IMR-90 (cell line): ENCODE measurements around the gene PKD1L1. TPM values are rescaled to one million over a fixed set of nuclear protein-coding genes. Genes with fewer than 3 reads are reported as not detected.

Source experiments
- ATAC-seq: fragments of 200-7000 bp; cut with Tn5 transposase; 2 replicates; pipeline ENCODE4 v1.9.1; 2020; ENCODE audit warnings: low read depth, mild to moderate bottlenecking, moderate library complexity
- BruUV-seq: library from RNA; stranded (reverse); fragments of 400-500 nt; replicated peaks from 2 replicates; lab custom pipeline; 2021; lab: Mats Ljungman, UMichigan
- CTCF ChIA-PET: fragments of 300-600 bp; formaldehyde crosslinking; extraction: SDS; loops from one replicate; lab custom pipeline; 2021; ENCODE audit warnings: antibody characterized with exemption; lab: Yijun Ruan, JAX
- POLR2A ChIA-PET: fragments of 300-600 bp; sonication (Branson Sonifier 250); formaldehyde crosslinking; loops from one replicate; lab custom pipeline; 2022; ENCODE audit warnings: antibody characterized with exemption; ENCODE audit not compliant: unreplicated experiment; lab: Charles Lee
- DNase-seq: peaks from one replicate; pipeline ENCODE4 v3.0.0; 2013
- H2AFZ ChIP-seq: replicated peaks from 2 replicates; pipeline ENCODE3; 2013; ENCODE audit warnings: low read length, mild to moderate bottlenecking; ENCODE audit not compliant: poor library complexity
- H2AK5ac ChIP-seq: 2 replicates; pipeline ENCODE4 v1.6.1; 2013; ENCODE audit warnings: low read depth, low read length, inconsistent platforms
- H2AK9ac ChIP-seq: replicated peaks from 2 replicates; pipeline ENCODE3; 2013; ENCODE audit warnings: mild to moderate bottlenecking, low read depth, low read length, moderate library complexity; ENCODE audit not compliant: poor library complexity
- H2BK120ac ChIP-seq: 2 replicates; pipeline ENCODE4 v1.6.1; 2013; ENCODE audit warnings: low read depth, low read length, inconsistent platforms
- H2BK15ac ChIP-seq: 3 replicates; pipeline ENCODE4 v1.6.1; 2013; ENCODE audit warnings: low read depth, low read length, inconsistent platforms
- H2BK20ac ChIP-seq: 2 replicates; pipeline ENCODE4 v1.6.1; 2013; ENCODE audit warnings: low read depth, mild to moderate bottlenecking, inconsistent platforms, low read length, moderate library complexity
- H2BK5ac ChIP-seq: 2 replicates; pipeline ENCODE4 v1.6.1; 2013; ENCODE audit warnings: mild to moderate bottlenecking, low read depth, low read length, inconsistent platforms; ENCODE audit not compliant: poor library complexity, severe bottlenecking
- H3K14ac ChIP-seq: replicated peaks from 2 replicates; pipeline ENCODE4 v1.6.1; 2013; ENCODE audit warnings: low read depth, low read length, inconsistent platforms
- H3K18ac ChIP-seq: 2 replicates; pipeline ENCODE4 v1.6.1; 2013; ENCODE audit warnings: low read depth, low read length, control low read depth
- H3K23ac ChIP-seq: 2 replicates; pipeline ENCODE4 v1.6.1; 2013; ENCODE audit warnings: low read depth, low read length, inconsistent platforms
- H3K27ac ChIP-seq: 2 replicates; pipeline ENCODE4 v1.5.1; 2013; ENCODE audit warnings: mild to moderate bottlenecking, control low read depth, low read length; ENCODE audit not compliant: insufficient read depth
- H3K27me3 ChIP-seq: 2 replicates; pipeline ENCODE4 v1.6.1; 2013; ENCODE audit warnings: low read length; ENCODE audit not compliant: control insufficient read depth, insufficient read depth
- H3K36me3 ChIP-seq: 2 replicates; pipeline ENCODE4 v1.6.1; 2013; ENCODE audit warnings: low read length, mixed read lengths; ENCODE audit not compliant: control insufficient read depth, insufficient read depth
- H3K4ac ChIP-seq: 2 replicates; pipeline ENCODE4 v1.6.1; 2013; ENCODE audit warnings: low read depth, low read length, inconsistent platforms
- H3K4me1 ChIP-seq: 2 replicates; pipeline ENCODE4 v1.6.1; 2013; ENCODE audit warnings: low read length, mixed read lengths; ENCODE audit not compliant: control insufficient read depth, insufficient read depth
- H3K4me2 ChIP-seq: 2 replicates; pipeline ENCODE4 v1.6.1; 2013; ENCODE audit warnings: low read depth, mild to moderate bottlenecking, control low read depth, low read length, moderate library complexity
- H3K4me3 ChIP-seq: 2 replicates; pipeline ENCODE4 v1.5.1; 2013; ENCODE audit warnings: low read depth, mild to moderate bottlenecking, control low read depth, low read length, moderate library complexity; ENCODE audit not compliant: insufficient read depth
- H3K56ac ChIP-seq: 2 replicates; pipeline ENCODE4 v1.6.1; 2013; ENCODE audit warnings: low read length, inconsistent platforms; ENCODE audit not compliant: insufficient read depth; ENCODE audit errors: extremely low read depth
- H3K79me1 ChIP-seq, 2 experiments: 2 replicates each; pipeline ENCODE4 v1.6.1; 2013; ENCODE audit warnings: low read length in 2 of 2, inconsistent platforms in 1 of 2, low read depth in 1 of 2
- H3K9ac ChIP-seq: 2 replicates; pipeline ENCODE4 v1.6.1; 2013; ENCODE audit warnings: low read depth, low read length, control low read depth
- H3K9me1 ChIP-seq: 2 replicates; pipeline ENCODE4 v1.6.1; 2013; ENCODE audit warnings: low read length, inconsistent platforms; ENCODE audit not compliant: insufficient read depth
- H3K9me3 ChIP-seq: 2 replicates; pipeline ENCODE4 v1.6.1; 2013; ENCODE audit warnings: low read length; ENCODE audit not compliant: control insufficient read depth, insufficient read depth
- H4K20me1 ChIP-seq: 2 replicates; pipeline ENCODE4 v1.6.1; 2013; ENCODE audit warnings: low read length, inconsistent platforms; ENCODE audit not compliant: insufficient read depth
- H4K5ac ChIP-seq: 2 replicates; pipeline ENCODE4 v1.6.1; 2013; ENCODE audit warnings: mild to moderate bottlenecking, low read depth, low read length, control low read depth
- H4K8ac ChIP-seq, 2 experiments: 2 replicates each; pipeline ENCODE4 v1.6.1; 2013; ENCODE audit warnings: low read depth in 2 of 2, low read length in 2 of 2, control low read depth in 1 of 2, inconsistent platforms in 1 of 2
- H4K91ac ChIP-seq: 2 replicates; pipeline ENCODE4 v1.6.1; 2013; ENCODE audit warnings: low read depth, low read length, inconsistent platforms; ENCODE audit not compliant: insufficient read depth
- BHLHE40 ChIP-seq: fragments of 150-350 bp; IDR thresholded peaks from 2 replicates; pipeline ENCODE4 v1.6.1; 2016; ENCODE audit warnings: mild to moderate bottlenecking, low read depth, low read length
- CEBPB ChIP-seq: IDR thresholded peaks from 2 replicates; pipeline ENCODE4 v1.6.1; 2012; ENCODE audit warnings: low read depth, low read length, improper control_type of control experiment
- CHD1 ChIP-seq: IDR thresholded peaks from 2 replicates; pipeline ENCODE4 v1.6.1; 2012; ENCODE audit warnings: low read depth, low read length, improper control_type of control experiment
- CTCF ChIP-seq: conservative IDR thresholded peaks from 2 replicates; pipeline ENCODE4 v1.5.1; 2012; ENCODE audit warnings: mild to moderate bottlenecking, low read depth, low read length, improper control_type of control experiment
- FOS ChIP-seq: fragments of 150-350 bp; IDR thresholded peaks from 2 replicates; pipeline ENCODE4 v1.6.1; 2016; ENCODE audit warnings: low read depth, low read length
- MAFK ChIP-seq: IDR thresholded peaks from 2 replicates; pipeline ENCODE4 v1.6.1; 2012; ENCODE audit warnings: low read depth, low read length, improper control_type of control experiment
- MAZ ChIP-seq: IDR thresholded peaks from 2 replicates; pipeline ENCODE4 v1.6.1; 2012; ENCODE audit warnings: low read depth, mild to moderate bottlenecking, low read length, improper control_type of control experiment, moderate library complexity, borderline replicate concordance
- MXI1 ChIP-seq: IDR thresholded peaks from 2 replicates; pipeline ENCODE4 v1.6.1; 2012; ENCODE audit warnings: low read depth, mild to moderate bottlenecking, low read length, moderate library complexity, borderline replicate concordance
- NFE2L2 ChIP-seq: fragments of 150-350 bp; IDR thresholded peaks from 2 replicates; pipeline ENCODE4 v1.6.1; 2016; ENCODE audit warnings: low read depth, mild to moderate bottlenecking, low read length
- POLR2A ChIP-seq: IDR thresholded peaks from 2 replicates; pipeline ENCODE4 v1.6.1; 2012; ENCODE audit warnings: mild to moderate bottlenecking, low read depth, low read length
- RAD21 ChIP-seq: IDR thresholded peaks from 2 replicates; pipeline ENCODE4 v1.6.1; 2012; ENCODE audit warnings: low read length, improper control_type of control experiment
- RCOR1 ChIP-seq: IDR thresholded peaks from 2 replicates; pipeline ENCODE4 v1.6.1; 2012; ENCODE audit warnings: mild to moderate bottlenecking, low read length, improper control_type of control experiment; ENCODE audit not compliant: insufficient replicate concordance
- SMC3 ChIP-seq: fragments of 150-350 bp; IDR thresholded peaks from 2 replicates; pipeline ENCODE4 v1.6.1; 2016; ENCODE audit warnings: low read depth, mild to moderate bottlenecking, antibody characterized with exemption, low read length, moderate library complexity
- WGBS, 2 experiments: methylation state at CpG; one replicate each; pipeline versions ENCODE4 v1.1.5 to v1.1.7; 2013; ENCODE audit warnings: missing lambda C conversion rate in 2 of 2; ENCODE audit not compliant: insufficient read length in 1 of 2; ENCODE audit errors: extremely low coverage in 2 of 2; 5-methylcytosine and 5-hydroxymethylcytosine counted together
- dilution Hi-C: fragments of 300-500 bp; cut with HindIII; formaldehyde crosslinking; loops from one replicate; pipeline ENCODE4 v1.14.3; 2018; ENCODE audit warnings: low sequenced_read_pairs; ENCODE audit not compliant: unreplicated experiment
- in situ Hi-C: fragments of 300-500 bp; cut with MboI; formaldehyde crosslinking; loops from 3 replicates; pipeline ENCODE4 v1.14.3; 2019; ENCODE audit warnings: low sequenced_read_pairs, inconsistent platforms, mixed read lengths
- intact Hi-C: fragments of 100-400 bp; cut with micrococcal nuclease; formaldehyde crosslinking; loops from 2 replicates; pipeline ENCODE4 v1.10.0; 2022
- polyA plus RNA-seq, 3 experiments: library from polyadenylated mRNA; depleted of rRNA; stranded (reverse); fragments of >200 nt; gene quantifications; 2 replicates each; pipeline ENCODE4 v1.2.3, GENCODE V29; 2012; ENCODE audit warnings: low replicate concordance in 1 of 3
- total RNA-seq: library from RNA; depleted of rRNA; stranded (reverse); fragments of >200 nt; gene quantifications from 2 replicates; pipeline ENCODE4 v1.2.3, GENCODE V29; 2012

PKD1L1 gene
- total and polyA plus RNA-seq, 2 of the 4 experiments (the other 2 are of a cell fraction): under 0.01 to 0.15 TPM

GRCh38 chr7:47792521-47793121 lies 155.6 kb downstream of the PKD1L1 start (continued):
- no peak for TF ChIP-seq RCOR1

DNA sequence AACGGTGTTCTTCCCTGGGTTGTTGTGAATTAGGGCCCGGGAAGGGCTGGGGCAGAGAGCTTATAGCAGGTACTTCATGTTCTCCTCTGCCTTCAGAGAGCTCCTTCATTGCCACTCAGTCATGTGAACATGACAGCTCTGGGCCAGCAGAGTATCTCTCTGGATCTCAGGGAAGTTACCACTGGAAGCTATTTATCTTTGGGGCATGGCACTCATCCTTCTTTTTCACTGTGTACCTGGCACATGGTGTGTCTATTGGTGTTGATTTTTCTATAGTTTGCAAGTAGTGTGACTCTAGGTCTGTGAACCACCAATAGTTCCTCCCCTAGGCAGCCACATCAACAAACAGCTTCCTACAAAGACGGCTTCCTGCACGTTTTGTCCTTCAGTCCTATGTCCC lies 156.6 kb downstream of the PKD1L1 start:
- Histone ChIP-seq H3K14ac (peak overlapping the region; percentile 34; the same call in 1 of the 2 replicates), H3K79me1 (no peaks in the 10 kb centered on the region; a peak in 1 of 4 replicates), H4K91ac (peak overlapping the region; percentile 79), H2BK20ac (peak overlapping the region; percentile 54), H2AK9ac (no peak overlapping the region), H2BK5ac (no peak overlapping the region), H3K4me3 (no peak overlapping the region), H4K20me1 (no peaks in the 10 kb centered on the region), H3K9me1 (peaks cover 5% of the 10 kb centered on the region; the same call in 1 of the 2 replicates), H3K18ac (peak overlapping the region; percentile 33; the same call in 1 of the 2 replicates), H2AK5ac (peak overlapping the region; percentile 68; the same call in 1 of the 2 replicates), H2BK120ac (peak overlapping the region; percentile 87), H3K9ac (no peak overlapping the region), H3K4me1 (peaks cover 10% of the 10 kb centered on the region), H3K27me3 (no peaks in the 10 kb centered on the region), H3K56ac (peak overlapping the region; percentile 10; the same call in 1 of the 2 replicates), H3K4ac (peak overlapping the region; percentile 70), H4K8ac (peak overlapping the region; percentile 31 to 76; a peak in 3 of 4 replicates), H3K23ac (no peak overlapping the region), H4K5ac (peak overlapping the region; percentile 49; the same call in 1 of the 2 replicates), H3K36me3 (no peaks in the 10 kb centered on the region), H2BK15ac (peak overlapping the region; percentile 93; the same call in 2 of the 3 replicates), H3K27ac (no peak overlapping the region), H2AFZ (peak overlapping the region; percentile 26), H3K9me3 (no peaks in the 10 kb centered on the region), H3K4me2 (no peak overlapping the region)
- WGBS, 2 experiments: 90% methylated on average over 2 of the region's 4 CpGs; no CpG with 5 or more reads in 1 of the 2 experiments
- ChIA-PET POLR2A (no interaction called here), CTCF (interaction anchor here (0.5 to 1.0 kb wide), 2 partner anchors 31 to 214 kb away, joined by 3 to 7 read pairs; no protein-coding TSS in a partner anchor)
- in situ Hi-C loops (no loop called here), dilution Hi-C loops (no loop called here), intact Hi-C loops (no loop called here)
- DNase-seq: no peak
- TF ChIP-seq MXI1 (no peak), FOS (no peak), SMC3 (no peak), RCOR1 (no peak), RAD21 (no peak), CHD1 (no peak), MAFK (no peak), BHLHE40 (no peak), MAZ (no peak), POLR2A (no peak), CTCF (no peak), NFE2L2 (no peak), CEBPB (no peak)
- no TSS peak for BruUV-seq
- no peak for ATAC-seq
